Choroid plexus epithelial cell (primary cell): ENCODE data around the gene NSMCE1.
"Not testable (repeated sequence)": the region's sequence is repeated elsewhere in the genome, so short reads cannot be mapped to it uniquely, and the experiment has no call there.

ENCODE experiments used
- DNase-seq: peaks from one replicate; pipeline ENCODE4 v3.0.0-alpha.2; 2010; ENCODE audit warnings: low read depth
- H3K4me3 ChIP-seq: 2 replicates; pipeline ENCODE4 v1.5.1; 2011; ENCODE audit warnings: low read depth, mild to moderate bottlenecking, control low read depth, low read length, moderate library complexity
- TF ChIP-seq, protein P1 (sequence below): conservative IDR thresholded peaks from 2 replicates; pipeline ENCODE4 v1.5.1; 2011; ENCODE audit warnings: low read depth, mild to moderate bottlenecking, control low read depth, inconsistent platforms, low read length, moderate library complexity

NSMCE1 gene

GRCh38 chr16:27214084-27214961 is 54.2 kb downstream of the NSMCE1 start:
- DNase-seq = no peak
- H3K4me3 ChIP-seq = no peak overlapping the region
- TF ChIP-seq, protein P1, sequence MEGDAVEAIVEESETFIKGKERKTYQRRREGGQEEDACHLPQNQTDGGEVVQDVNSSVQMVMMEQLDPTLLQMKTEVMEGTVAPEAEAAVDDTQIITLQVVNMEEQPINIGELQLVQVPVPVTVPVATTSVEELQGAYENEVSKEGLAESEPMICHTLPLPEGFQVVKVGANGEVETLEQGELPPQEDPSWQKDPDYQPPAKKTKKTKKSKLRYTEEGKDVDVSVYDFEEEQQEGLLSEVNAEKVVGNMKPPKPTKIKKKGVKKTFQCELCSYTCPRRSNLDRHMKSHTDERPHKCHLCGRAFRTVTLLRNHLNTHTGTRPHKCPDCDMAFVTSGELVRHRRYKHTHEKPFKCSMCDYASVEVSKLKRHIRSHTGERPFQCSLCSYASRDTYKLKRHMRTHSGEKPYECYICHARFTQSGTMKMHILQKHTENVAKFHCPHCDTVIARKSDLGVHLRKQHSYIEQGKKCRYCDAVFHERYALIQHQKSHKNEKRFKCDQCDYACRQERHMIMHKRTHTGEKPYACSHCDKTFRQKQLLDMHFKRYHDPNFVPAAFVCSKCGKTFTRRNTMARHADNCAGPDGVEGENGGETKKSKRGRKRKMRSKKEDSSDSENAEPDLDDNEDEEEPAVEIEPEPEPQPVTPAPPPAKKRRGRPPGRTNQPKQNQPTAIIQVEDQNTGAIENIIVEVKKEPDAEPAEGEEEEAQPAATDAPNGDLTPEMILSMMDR = no peak

DNA sequence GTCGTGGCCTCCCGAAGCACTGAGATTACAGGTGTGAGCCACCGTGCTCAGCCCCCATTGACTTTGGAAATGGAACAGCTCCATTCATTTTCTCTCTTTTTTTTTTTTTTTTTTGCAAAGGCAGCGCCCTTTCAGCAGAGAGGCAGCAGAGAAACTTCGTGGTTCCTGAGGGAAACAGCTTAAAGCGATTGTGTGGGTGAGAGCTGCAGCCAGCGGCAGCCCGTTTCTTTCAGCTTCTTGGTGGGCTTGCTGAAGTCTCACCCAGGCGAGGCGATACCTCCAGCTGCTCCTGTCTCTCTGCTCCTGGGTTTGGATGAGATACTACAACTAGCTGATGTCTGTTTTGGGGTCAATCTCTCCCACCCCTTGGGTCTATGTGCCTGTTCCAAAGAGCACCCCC is 57.5 kb downstream of the NSMCE1 start:
- no peak for DNase-seq

GRCh38 chr16:27210174-27210573 is 58.4 kb downstream of the NSMCE1 start:
- DNase-seq = no peak
- H3K4me3 ChIP-seq = no peak overlapping the region
- TF ChIP-seq, protein P1 = no peak

More for the DNA sequence above, 57.5 kb downstream of the NSMCE1 start:
- H3K4me3 ChIP-seq = no peak overlapping the region
- TF ChIP-seq, protein P1 = no peak

- TF ChIP-seq, protein P1 = no peak
- DNase-seq = no peak
These were observed 59.0 kb downstream of the NSMCE1 start for GRCh38 chr16:27209591-27209990.

GRCh38 chr16:27208796-27209195 is 59.8 kb downstream of the NSMCE1 start:
- TF ChIP-seq, protein P1 = no peak
- no peak for DNase-seq
- H3K4me3 ChIP-seq = no peak overlapping the region

More at GRCh38 chr16:27209591-27209990, 59.0 kb downstream of the NSMCE1 start:
- no peak overlapping the region for H3K4me3 ChIP-seq

DNA sequence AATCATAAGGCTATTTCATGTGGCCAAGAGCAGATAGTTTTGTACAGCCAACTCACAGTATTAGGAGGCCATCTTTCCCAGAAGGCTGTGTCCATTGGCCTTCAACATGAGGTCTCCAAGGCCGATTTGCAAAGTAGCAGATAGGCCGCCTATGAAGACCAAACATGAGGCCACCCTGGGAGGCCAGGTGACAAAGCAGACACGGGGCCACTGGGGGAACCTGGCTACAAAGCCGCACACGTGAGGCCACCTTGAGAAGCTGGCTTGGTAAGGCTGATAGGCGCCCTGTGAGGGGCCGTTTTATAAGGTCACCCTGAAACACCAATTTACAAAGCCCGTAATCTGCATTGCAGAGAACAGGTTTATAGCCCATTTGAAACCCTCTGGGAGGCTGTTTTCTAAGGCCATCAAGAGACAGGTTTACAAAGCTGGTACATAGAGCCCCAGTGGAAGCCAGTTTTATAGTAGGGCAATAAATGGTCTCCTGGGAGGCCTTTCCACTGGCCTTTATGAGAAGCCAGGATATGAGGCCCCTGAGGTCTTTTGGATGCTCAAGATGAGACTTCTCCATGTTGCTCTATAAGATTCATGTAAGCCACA is 60.4 kb downstream of the NSMCE1 start:
- TF ChIP-seq, protein P1 = no peak
- DNase-seq = no peak
- no peak overlapping the region for H3K4me3 ChIP-seq

DNA sequence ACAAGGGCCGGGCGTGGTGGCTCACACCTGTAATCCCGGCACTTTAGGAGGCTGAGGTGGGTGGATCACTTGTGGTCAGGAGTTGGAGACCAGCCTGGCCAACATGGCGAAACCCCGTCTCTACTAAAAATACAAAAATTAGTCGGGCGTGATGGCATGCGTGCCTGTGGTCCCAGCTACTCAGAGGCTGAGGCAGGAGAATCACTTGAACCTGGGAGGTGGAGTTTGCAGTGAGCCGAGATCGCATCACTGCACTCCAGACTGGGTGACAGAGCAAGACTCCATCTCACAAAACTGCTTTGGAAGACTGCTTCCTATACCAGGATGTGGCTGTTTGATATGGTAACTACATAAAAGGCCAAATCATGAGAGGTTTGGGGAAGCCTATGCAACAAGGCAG is 61.5 kb downstream of the NSMCE1 start:
- not testable (repeated sequence) for H3K4me3 ChIP-seq, DNase-seq
